HG03064 (cell line): ENCODE results near the gene CHN2.

ENCODE experiments used
- ATAC-seq: cut with Tn5 transposase; IDR thresholded peaks from one replicate; pipeline ENCODE4 v1.9.1; 2021; ENCODE audit warnings: low read depth; ENCODE audit not compliant: unreplicated experiment

CHN2 gene

GRCh38 chr7:29278337-29279069, 83.9 kb downstream of the CHN2 start:
- ATAC-seq, result no peak

- ATAC-seq, result no peak
These were observed 87.4 kb downstream of the CHN2 start for GRCh38 chr7:29281782-29282541.

DNA sequence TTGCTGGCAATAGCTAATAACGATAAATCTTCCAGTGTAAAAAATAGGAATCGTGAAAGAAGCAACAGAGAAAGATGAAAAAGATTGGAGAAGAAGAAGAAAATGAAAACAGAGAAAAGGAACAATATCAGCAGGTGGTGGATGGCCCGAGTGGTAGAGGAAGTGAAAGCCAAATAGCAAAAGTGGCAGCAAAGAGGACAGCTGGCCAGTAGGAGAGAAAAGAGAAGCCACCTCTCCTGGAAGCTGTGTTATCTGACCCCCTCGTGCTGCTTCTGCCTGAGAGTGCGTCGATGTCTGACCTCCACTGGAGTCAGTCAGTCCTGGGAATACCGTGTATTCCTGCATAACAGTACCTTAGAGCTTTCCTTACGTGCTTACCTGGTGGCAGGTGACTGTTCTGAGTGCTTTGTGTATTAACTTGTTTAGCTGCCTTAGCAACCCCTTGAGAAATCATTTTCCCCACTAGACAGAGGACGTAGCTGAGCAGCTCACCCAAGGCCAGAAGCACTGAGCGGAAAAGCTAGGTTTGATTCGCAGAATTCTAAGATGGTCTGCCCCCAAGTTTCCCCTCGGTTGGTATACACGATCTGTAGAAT, 88.3 kb downstream of the CHN2 start:
- no peak for ATAC-seq

GRCh38 chr7:29284696-29285443, 90.3 kb downstream of the CHN2 start:
- ATAC-seq, result no peak

DNA sequence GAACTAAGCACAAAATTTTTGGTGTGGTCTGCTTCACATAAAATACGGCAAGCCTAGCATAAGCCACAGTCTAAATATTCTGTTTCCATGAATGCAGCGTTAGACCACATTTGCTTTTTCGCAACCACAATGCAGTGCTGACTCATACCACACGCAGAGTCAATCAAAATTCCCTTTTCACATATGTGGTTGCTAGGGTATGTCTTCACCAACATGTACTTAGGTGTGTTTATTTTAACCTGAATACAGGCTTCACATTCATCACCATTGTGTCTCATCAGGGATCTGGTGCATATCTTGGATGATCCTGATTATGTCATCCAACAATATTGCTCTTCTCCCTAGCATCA, 90.8 kb downstream of the CHN2 start:
- peak; percentile 53 for ATAC-seq

- no peak for ATAC-seq
These were observed 91.3 kb downstream of the CHN2 start for GRCh38 chr7:29285861-29286260.

DNA sequence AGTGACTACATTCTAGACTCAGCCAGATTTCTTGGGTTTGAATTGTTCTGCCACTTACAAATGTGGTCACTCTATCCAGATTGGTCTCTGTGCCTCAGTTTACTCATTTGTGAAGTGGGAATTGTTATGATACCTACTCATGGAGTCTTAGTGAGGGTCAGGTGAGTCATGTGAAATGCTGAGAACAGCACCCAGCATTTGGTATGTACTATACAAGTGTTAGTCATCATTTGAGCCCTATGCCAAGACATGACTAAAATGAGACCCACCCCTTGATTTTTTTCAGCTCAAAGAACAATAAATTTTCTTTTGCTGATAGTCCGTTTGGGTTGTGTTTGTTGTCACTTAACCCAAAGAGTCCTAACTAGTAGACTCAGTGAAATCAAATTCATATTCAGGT, 92.8 kb downstream of the CHN2 start:
- ATAC-seq, result no peak

DNA sequence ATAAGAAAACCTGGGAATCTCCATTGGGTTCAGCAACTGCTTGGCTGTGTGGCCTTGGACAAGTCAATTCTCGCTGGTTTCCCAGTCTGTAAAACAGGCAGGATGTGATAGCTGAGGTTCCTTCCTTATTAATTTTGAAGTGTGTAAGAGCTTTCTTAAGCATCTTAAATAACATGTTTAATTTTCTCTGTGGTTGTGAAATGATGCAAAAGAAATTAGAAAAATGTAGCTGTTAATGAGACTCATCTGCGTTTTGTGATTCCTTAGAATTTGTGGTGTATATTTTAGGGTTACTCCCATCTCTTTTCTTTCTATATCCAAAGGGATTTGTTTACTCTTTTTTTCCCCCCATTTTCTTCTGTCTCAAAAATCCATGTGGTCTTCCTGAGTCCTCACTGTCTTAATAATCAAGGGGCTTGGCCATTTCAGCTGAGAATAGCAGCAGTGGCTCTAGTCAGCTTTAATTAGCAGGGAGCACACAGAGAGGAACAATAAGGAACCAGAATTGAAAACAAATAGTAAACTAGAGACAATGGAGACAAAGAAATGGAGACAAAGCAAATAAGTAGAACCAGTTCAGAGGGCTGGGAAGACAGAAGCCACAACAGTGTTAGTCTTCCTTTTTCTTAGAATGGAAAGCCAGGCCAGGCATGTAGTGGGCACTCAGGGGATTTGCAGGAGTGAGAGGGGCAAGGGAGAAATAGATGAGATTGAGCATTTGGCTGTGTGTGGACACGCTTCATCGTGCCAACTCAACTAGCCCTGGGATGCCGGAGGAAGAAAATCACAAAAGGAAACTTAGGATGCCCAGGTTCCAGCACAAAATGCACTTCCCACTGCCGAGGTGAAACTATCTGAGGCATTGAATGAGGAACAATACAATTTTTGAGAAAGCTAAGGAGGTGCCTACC, 93.9 kb downstream of the CHN2 start:
- ATAC-seq, result no peak

DNA sequence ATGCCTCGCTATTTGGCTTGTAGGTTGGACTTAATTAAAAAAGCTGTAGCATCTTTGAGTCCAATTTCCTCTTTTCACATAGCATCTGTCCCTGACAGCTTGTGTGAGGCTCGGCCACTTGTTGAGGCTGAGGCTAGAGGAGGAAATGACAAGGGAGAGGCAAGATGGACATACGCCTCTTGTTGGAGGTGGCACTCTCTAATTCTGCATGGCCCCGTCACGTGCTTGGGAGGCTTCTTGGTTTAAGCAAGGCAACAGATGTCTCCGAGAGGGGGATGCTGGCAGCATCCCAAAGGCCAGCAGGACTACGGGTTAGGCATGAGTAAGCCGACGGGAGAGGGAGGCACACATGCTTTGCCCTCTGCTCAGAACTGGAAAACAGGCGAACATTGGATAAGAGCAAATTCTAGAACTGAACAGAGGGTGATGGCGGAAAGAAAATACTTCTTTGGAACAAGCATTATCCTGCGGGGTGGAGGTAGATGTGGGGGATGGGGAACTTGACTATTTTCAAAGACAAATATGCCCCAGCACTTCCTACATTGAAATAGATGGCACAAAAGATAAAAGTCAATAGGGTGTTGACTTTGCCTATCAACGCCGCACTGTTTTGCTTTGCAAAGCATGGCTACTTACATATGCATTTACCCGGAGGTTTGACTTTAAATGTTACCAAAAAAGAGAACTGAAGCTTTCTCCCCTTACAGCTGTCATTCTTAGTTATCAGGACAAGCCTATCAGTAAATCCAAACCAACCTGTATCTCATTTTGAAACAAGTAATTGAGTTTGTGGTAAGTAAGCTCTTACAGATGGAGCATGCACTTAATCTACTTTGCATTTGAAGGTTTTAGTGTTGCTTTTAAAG, 94.8 kb downstream of the CHN2 start:
- ATAC-seq, result peak; percentile 74

DNA sequence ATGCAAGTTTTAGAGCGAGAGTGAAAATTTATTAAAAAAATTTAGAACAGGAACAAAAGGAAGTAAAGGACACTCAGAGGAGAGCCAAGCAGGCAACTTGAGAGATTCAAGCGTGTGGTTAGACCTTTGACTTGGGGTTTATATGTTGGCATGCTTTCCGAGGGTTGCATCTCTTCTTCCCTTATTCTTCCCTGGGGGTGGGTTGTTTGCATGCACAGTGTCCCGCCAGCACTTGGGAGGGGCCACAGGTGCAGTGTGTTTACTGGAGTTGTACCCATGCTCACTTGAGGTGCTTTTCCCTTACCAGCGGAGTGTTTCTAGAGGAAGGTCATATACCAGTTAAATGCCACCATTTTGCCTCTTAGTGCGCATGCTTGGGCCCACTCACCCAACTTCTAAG, 96.3 kb downstream of the CHN2 start:
- ATAC-seq, result no peak

- no peak for ATAC-seq
These were observed 97.4 kb downstream of the CHN2 start for GRCh38 chr7:29291723-29292618.

GRCh38 chr7:29292886-29293658, 98.5 kb downstream of the CHN2 start:
- ATAC-seq, result no peak

- ATAC-seq, result no peak
These were observed 101.8 kb downstream of the CHN2 start for GRCh38 chr7:29296421-29296820.

GRCh38 chr7:29297194-29297890, 102.8 kb downstream of the CHN2 start:
- no peak for ATAC-seq

GRCh38 chr7:29299086-29299485, 104.5 kb downstream of the CHN2 start:
- ATAC-seq, result no peak

DNA sequence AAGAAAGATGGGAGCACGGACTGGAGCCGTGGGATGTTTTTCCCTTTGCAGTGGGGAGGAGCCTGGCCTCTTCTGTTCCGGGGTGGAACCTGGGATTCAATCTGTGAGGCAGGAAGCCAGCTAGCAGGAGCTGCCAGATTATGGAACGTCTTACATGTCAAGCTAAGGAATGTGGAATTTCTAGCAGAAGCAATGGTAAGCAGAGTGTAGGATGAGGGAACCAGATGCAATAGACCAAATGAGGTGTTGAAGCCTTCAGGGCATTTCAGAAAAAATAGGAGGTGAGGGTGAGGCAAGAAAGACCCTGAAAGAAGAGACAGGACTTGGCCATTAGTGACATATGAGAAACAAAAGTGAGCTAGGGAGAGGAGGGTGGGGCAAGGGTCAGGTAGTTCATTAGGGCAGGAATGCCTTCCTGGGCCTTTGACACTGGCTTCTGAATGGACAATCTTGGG, 105.5 kb downstream of the CHN2 start:
- no peak for ATAC-seq

DNA sequence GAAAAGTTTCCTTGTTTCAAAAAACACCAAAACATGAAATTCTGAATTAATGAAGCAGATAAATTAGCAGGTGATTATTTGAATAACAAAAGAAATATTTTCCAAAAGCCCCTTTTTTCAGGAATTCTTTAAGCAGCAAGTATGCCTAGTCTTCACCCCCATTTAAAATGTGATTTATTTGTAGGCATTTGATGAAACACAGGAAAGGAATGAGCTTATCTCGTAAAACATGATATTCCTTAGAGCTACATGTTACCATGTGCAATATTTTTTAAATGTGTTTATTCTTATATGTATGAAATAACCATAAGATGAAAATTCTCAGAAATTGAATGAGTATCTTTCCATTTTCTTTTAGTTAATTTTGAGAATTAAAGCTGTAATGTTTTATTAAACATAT, 106.1 kb downstream of the CHN2 start:
- ATAC-seq, result no peak
